Neuronal stem cell (in vitro differentiated cells): Measurements from ENCODE around the gene SART1.

ENCODE experiments used
- DNase-seq: peaks from one replicate; pipeline ENCODE4 v3.0.0-alpha.2; 2013; ENCODE audit warnings: low spot score
- H2AFZ ChIP-seq: one replicate; pipeline ENCODE4 v1.6.1; 2013; ENCODE audit warnings: mild to moderate bottlenecking, low read length, inconsistent platforms
- H2AK5ac ChIP-seq: 2 replicates; pipeline ENCODE4 v1.6.1; 2013; ENCODE audit warnings: low read depth, mild to moderate bottlenecking, inconsistent platforms, low read length, moderate library complexity, mixed read lengths
- H2BK120ac ChIP-seq: 2 replicates; pipeline ENCODE4 v1.6.1; 2013; ENCODE audit warnings: low read depth, mild to moderate bottlenecking, inconsistent platforms, low read length, moderate library complexity, mixed read lengths
- H2BK12ac ChIP-seq: one replicate; pipeline ENCODE4 v1.6.1; 2013; ENCODE audit warnings: low read length, inconsistent platforms
- H2BK15ac ChIP-seq: 2 replicates; pipeline ENCODE4 v1.6.1; 2013; ENCODE audit warnings: mild to moderate bottlenecking, low read length, inconsistent platforms, mixed read lengths
- H2BK5ac ChIP-seq: one replicate; pipeline ENCODE4 v1.6.1; 2013; ENCODE audit warnings: inconsistent platforms, mild to moderate bottlenecking, low read length, moderate library complexity
- H3K14ac ChIP-seq: one replicate; pipeline ENCODE4 v1.6.1; 2013; ENCODE audit warnings: low read length, inconsistent platforms
- H3K18ac ChIP-seq: 2 replicates; pipeline ENCODE4 v1.6.1; 2013; ENCODE audit warnings: low read length, inconsistent platforms
- H3K23ac ChIP-seq: 2 replicates; pipeline ENCODE4 v1.6.1; 2013; ENCODE audit warnings: low read depth, mild to moderate bottlenecking, mixed read lengths, low read length, inconsistent platforms; ENCODE audit not compliant: poor library complexity
- H3K27ac ChIP-seq: replicated peaks from 3 replicates; pipeline ENCODE4 v1.5.1; 2013; ENCODE audit warnings: low read length, inconsistent platforms
- H3K27me3 ChIP-seq, 3 experiments: 2 replicates each; pipeline ENCODE4 v1.6.1; 2013; ENCODE audit warnings: low read length in 3 of 3, mild to moderate bottlenecking in 2 of 3, inconsistent platforms in 1 of 3, low read depth in 1 of 3, mixed read lengths in 1 of 3, moderate library complexity in 1 of 3; ENCODE audit not compliant: control insufficient read depth in 3 of 3, insufficient read depth in 3 of 3
- H3K36me3 ChIP-seq, 2 donors: replicated peaks in 1 of 2; 2 replicates each; pipeline ENCODE4 v1.6.1; 2013; ENCODE audit warnings: low read length in 2 of 2; ENCODE audit not compliant: control insufficient read depth in 2 of 2, insufficient read depth in 2 of 2
- H3K4ac ChIP-seq: 2 replicates; pipeline ENCODE4 v1.6.1; 2013; ENCODE audit warnings: inconsistent platforms, mild to moderate bottlenecking, low read length, moderate library complexity
- H3K4me1 ChIP-seq, 2 donors: 1 replicate in 1 of 2; 2 replicates in 1 of 2; pipeline ENCODE4 v1.6.1; 2013; ENCODE audit warnings: low read length in 2 of 2, low read depth in 1 of 2; ENCODE audit not compliant: control insufficient read depth in 2 of 2, insufficient read depth in 1 of 2
- H3K4me2 ChIP-seq: one replicate; pipeline ENCODE4 v1.6.1; 2013; ENCODE audit warnings: mild to moderate bottlenecking, low read length, inconsistent platforms; ENCODE audit not compliant: insufficient read depth, poor library complexity, severe bottlenecking
- H3K4me3 ChIP-seq, 2 donors: 2 replicates each; pipeline ENCODE4 v1.5.1; 2013; ENCODE audit warnings: low read length in 2 of 2, mild to moderate bottlenecking in 2 of 2, inconsistent platforms in 1 of 2, moderate library complexity in 1 of 2
- H3K79me1 ChIP-seq: one replicate; pipeline ENCODE4 v1.6.1; 2013; ENCODE audit warnings: low read depth, mild to moderate bottlenecking, inconsistent platforms, low read length, moderate library complexity
- H3K9ac ChIP-seq: one replicate; pipeline ENCODE4 v1.6.1; 2013; ENCODE audit warnings: mild to moderate bottlenecking, low read depth, low read length, inconsistent platforms; ENCODE audit not compliant: poor library complexity
- H3K9me3 ChIP-seq, 2 donors: replicated peaks in 1 of 2; 2 replicates each; pipeline versions ENCODE3 to v1.6.1; 2013; ENCODE audit warnings: low read length in 2 of 2, mild to moderate bottlenecking in 2 of 2, inconsistent platforms in 1 of 2, low read depth in 1 of 2, mixed read lengths in 1 of 2, moderate library complexity in 1 of 2; ENCODE audit not compliant: control insufficient read depth in 2 of 2, insufficient read depth in 1 of 2
- H4K8ac ChIP-seq: one replicate; pipeline ENCODE4 v1.6.1; 2013; ENCODE audit warnings: low read depth, mild to moderate bottlenecking, inconsistent platforms, low read length, moderate library complexity
- H4K91ac ChIP-seq: one replicate; pipeline ENCODE4 v1.6.1; 2013; ENCODE audit warnings: low read length, low read depth, mild to moderate bottlenecking, inconsistent platforms; ENCODE audit not compliant: poor library complexity
- WGBS, 2 donors: extraction: QIAGEN DNeasy Blood & Tissue Kit; methylation state at CpG; one replicate each; pipeline ENCODE4 v1.1.7; 2013; ENCODE audit warnings: missing lambda C conversion rate in 2 of 2, mixed read lengths in 1 of 2; ENCODE audit not compliant: insufficient read length in 2 of 2, insufficient replicate concordance in 1 of 2; ENCODE audit errors: extremely low coverage in 2 of 2; 5-methylcytosine and 5-hydroxymethylcytosine counted together

Gene SART1

GRCh38 chr11:65932558-65932919, 29.0 kb upstream of the SART1 start:
- Histone ChIP-seq H3K9ac (no peak overlapping the region), H3K23ac (no peak overlapping the region), H2BK12ac (no peak overlapping the region), H3K9me3 (no peaks in the 10 kb centered on the region), H4K8ac (no peak overlapping the region), H3K4ac (no peak overlapping the region), H3K4me2 (no peak overlapping the region), H4K91ac (no peak overlapping the region), H3K14ac (no peak overlapping the region), H3K36me3 (no peaks in the 10 kb centered on the region), H3K4me3 (no peak overlapping the region), H3K4me1 (peaks cover 0 to 12% of the 10 kb centered on the region in 2 donors), H3K27me3 (no peaks in the 10 kb centered on the region), H2AK5ac (no peak overlapping the region), H2BK120ac (no peak overlapping the region), H3K18ac (no peak overlapping the region), H2BK5ac (no peak overlapping the region), H3K27ac (no peak overlapping the region), H2AFZ (peak overlapping the region; percentile 52), H2BK15ac (no peak overlapping the region), H3K79me1 (no peaks in the 10 kb centered on the region)
- no peak for DNase-seq
- WGBS, 2 donors: no CpG with 5 or more reads among the region's 9 CpGs

GRCh38 chr11:65934014-65934413, 27.5 kb upstream of the SART1 start:
- no peak overlapping the region for H2BK120ac ChIP-seq

GRCh38 chr11:65937766-65938165, 23.8 kb upstream of the SART1 start:
- Histone ChIP-seq H3K9me3 (no peaks in the 10 kb centered on the region), H3K4me2 (no peak overlapping the region), H3K14ac (no peak overlapping the region), H3K4ac (no peak overlapping the region), H3K18ac (no peak overlapping the region), H2BK120ac (no peak overlapping the region), H4K91ac (no peak overlapping the region), H4K8ac (no peak overlapping the region), H2AFZ (peak overlapping the region; percentile 25), H3K27ac (no peak overlapping the region), H3K23ac (no peak overlapping the region), H3K9ac (peak overlapping the region; percentile 21), H2BK15ac (no peak overlapping the region), H3K4me3 (no peak overlapping the region), H3K4me1 (peaks cover 0 to 4% of the 10 kb centered on the region in 2 donors), H2BK12ac (no peak overlapping the region), H3K79me1 (no peaks in the 10 kb centered on the region), H2BK5ac (no peak overlapping the region), H3K36me3 (no peaks in the 10 kb centered on the region), H3K27me3 (no peaks in the 10 kb centered on the region), H2AK5ac (no peak overlapping the region)
- DNase-seq: no peak
- WGBS, 2 donors: no CpG with 5 or more reads among the region's 4 CpGs

More at GRCh38 chr11:65934014-65934413, 27.5 kb upstream of the SART1 start:
- Histone ChIP-seq H2BK15ac (no peak overlapping the region), H3K4ac (no peak overlapping the region), H3K27ac (no peak overlapping the region), H3K18ac (no peak overlapping the region), H3K27me3 (no peaks in the 10 kb centered on the region), H2AK5ac (no peak overlapping the region), H3K9ac (no peak overlapping the region), H2BK12ac (no peak overlapping the region), H2AFZ (no peak overlapping the region), H4K8ac (no peak overlapping the region), H3K14ac (no peak overlapping the region), H3K23ac (no peak overlapping the region), H3K79me1 (no peaks in the 10 kb centered on the region), H2BK5ac (no peak overlapping the region), H3K4me1 (peaks cover 0 to 11% of the 10 kb centered on the region in 2 donors), H3K9me3 (no peaks in the 10 kb centered on the region), H4K91ac (no peak overlapping the region), H3K36me3 (no peaks in the 10 kb centered on the region), H3K4me3 (no peak overlapping the region), H3K4me2 (no peak overlapping the region)
- no CpG with 5 or more reads among the region's 4 CpGs for WGBS, 2 donors
- no peak for DNase-seq

- H4K91ac ChIP-seq: no peak overlapping the region
- H3K9me3 ChIP-seq: no peaks in the 10 kb centered on the region
- no peak overlapping the region for H3K18ac ChIP-seq
- peaks cover 16 to 23% of the 10 kb centered on the region in 2 donors for H3K4me1 ChIP-seq
- WGBS, 2 donors: no CpG with 5 or more reads among the region's 9 CpGs
- H2BK12ac ChIP-seq: no peak overlapping the region
- H2BK5ac ChIP-seq: no peak overlapping the region
- H2AK5ac ChIP-seq: no peak overlapping the region
- no peak overlapping the region for H3K9ac ChIP-seq
- H3K4ac ChIP-seq: no peak overlapping the region
- H3K14ac ChIP-seq: no peak overlapping the region
- no peak overlapping the region for H2BK120ac ChIP-seq
- H3K4me2 ChIP-seq: no peak overlapping the region
- H3K27ac ChIP-seq: no peak overlapping the region
- H2BK15ac ChIP-seq: no peak overlapping the region
- H3K79me1 ChIP-seq: no peaks in the 10 kb centered on the region
- peak overlapping the region; percentile 58 for H2AFZ ChIP-seq
- no peak overlapping the region for H4K8ac ChIP-seq
- H3K36me3 ChIP-seq: no peaks in the 10 kb centered on the region
- H3K27me3 ChIP-seq: no peaks in the 10 kb centered on the region
- no peak for DNase-seq
- H3K4me3 ChIP-seq: no peak overlapping the region
- no peak overlapping the region for H3K23ac ChIP-seq
These were observed 19.7 kb upstream of the SART1 start for GRCh38 chr11:65941720-65942310.
